Measurements from ENCODE around the gene PRDX3. TPM values are rescaled to one million over a fixed set of nuclear protein-coding genes. Genes with fewer than 3 reads are reported as not detected.

Gene PRDX3
- 100 to 1,000 TPM; 171 to 235 (median 194) TPM for total RNA-seq
- long read RNA-seq, transcript PRDX3-201 (7 exons, 1,591 nt), result major isoform, 144 of 154 reads
- long read RNA-seq, partial matches to known transcripts, result 3 of 154 reads
- long read RNA-seq, other reads (novel, unspliced or antisense), result 6 of 154 reads

DNA sequence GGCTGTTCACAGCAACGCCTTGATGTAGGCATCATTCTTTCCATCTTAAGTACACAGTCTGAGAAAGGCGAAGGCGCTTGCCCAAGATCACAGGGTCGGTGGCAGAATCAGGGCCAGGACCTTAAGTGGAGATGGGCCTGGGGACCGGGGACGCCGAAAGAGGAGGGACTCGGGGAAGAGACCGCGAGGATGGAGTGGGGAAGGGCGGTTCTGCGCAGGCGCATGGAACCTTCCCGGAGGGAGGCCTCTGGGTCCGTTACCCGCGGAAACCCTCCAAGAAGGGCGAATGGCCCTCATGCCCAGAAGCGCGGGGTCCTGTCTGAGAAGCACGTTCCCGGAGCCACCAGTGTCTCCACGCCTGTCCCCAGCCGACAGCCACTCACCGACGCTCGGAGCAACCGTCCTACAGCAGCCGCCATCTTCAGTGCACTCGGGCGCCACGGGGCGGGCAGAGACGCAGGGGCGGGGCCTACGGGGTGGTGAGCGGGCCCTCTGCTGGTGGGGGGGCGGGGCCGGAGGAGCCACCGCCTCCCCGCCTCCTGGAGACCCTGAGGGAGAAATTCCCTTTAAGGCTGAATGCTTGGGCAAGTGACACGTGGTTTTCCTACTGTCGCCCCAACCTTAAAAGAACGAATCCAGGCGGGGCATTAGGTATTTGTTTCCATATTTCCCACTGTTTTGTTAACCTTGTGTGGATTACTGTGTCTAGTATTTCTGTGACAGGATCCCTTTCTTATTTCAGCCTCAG lies at the start of gene PRDX3:
Gene PRDX3, minus strand, starts transcription at position 441 of the 748 bp plus-strand sequence. Its CDS starts 22 bp downstream, at position 419.
- H3K27ac ChIP-seq, result peak within 1 kb of the TSS; percentile 89 to 93 (median 92)
- intact Hi-C loops (cut with DNase I), result no loop called here

DNA sequence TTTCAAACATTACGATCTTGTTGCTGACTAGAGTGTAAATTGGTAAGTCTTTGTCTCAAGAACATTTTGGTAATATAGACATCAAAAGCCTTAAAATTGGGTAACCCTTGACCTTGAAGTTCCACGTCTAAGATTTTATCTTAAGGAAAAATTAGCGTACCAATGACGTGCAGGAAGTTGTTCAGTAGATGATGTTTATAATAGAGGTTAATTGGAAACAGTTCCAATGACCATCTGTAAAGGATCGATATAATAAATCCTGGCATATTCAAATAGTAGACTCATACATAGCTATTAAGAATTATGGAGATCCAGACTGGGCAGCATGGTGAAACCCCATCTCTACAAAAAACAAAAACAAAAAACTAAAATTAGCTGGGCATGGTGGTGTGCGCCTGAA lies 49.2 kb upstream of the PRDX3 start:
- WGBS (ENCODE audit: insufficient coverage, low coverage, low lambda C conversion rate, missing lambda C conversion rate), result 88% methylated on average over 6 of the region's 6 CpGs
- intact Hi-C loops (cut with DNase I), result no loop called here
- TF ChIP-seq, protein P1, sequence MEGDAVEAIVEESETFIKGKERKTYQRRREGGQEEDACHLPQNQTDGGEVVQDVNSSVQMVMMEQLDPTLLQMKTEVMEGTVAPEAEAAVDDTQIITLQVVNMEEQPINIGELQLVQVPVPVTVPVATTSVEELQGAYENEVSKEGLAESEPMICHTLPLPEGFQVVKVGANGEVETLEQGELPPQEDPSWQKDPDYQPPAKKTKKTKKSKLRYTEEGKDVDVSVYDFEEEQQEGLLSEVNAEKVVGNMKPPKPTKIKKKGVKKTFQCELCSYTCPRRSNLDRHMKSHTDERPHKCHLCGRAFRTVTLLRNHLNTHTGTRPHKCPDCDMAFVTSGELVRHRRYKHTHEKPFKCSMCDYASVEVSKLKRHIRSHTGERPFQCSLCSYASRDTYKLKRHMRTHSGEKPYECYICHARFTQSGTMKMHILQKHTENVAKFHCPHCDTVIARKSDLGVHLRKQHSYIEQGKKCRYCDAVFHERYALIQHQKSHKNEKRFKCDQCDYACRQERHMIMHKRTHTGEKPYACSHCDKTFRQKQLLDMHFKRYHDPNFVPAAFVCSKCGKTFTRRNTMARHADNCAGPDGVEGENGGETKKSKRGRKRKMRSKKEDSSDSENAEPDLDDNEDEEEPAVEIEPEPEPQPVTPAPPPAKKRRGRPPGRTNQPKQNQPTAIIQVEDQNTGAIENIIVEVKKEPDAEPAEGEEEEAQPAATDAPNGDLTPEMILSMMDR (IDR thresholded peaks at IDR 0.05), result no peak
- TF ChIP-seq POLR2A (IDR thresholded peaks at IDR 0.05), result no peak
- ATAC-seq, result no peak
- DNase-seq, result no peak
- Histone ChIP-seq H3K27me3 (no peaks in the 10 kb centered on the region), H3K4me3 (no peak overlapping the region), H3K36me3 (no peaks in the 10 kb centered on the region), H3K27ac (no peak overlapping the region), H3K9me3 (no peaks in the 10 kb centered on the region), H3K4me1 (peaks cover 0 to 6% (median under 1%) of the 10 kb centered on the region in 4 donors)

More for the DNA sequence above, at the start of gene PRDX3:
- H3K4me1 ChIP-seq, result peaks cover 0 to 10% (median 3%) of the 10 kb centered on the region in 4 donors
- H3K36me3 ChIP-seq, result peaks cover 0 to 13% (median 6%) of the 10 kb centered on the region in 4 donors
- H3K9me3 ChIP-seq, result no peaks in the 10 kb centered on the region
- DNase-seq, result peak; percentile 93 to 95 (median 95)
- peak within 1 kb of the TSS; percentile 84 to 94 (median 94) for H3K4me3 ChIP-seq
- peak; percentile 63 for TF ChIP-seq POLR2A (IDR thresholded peaks at IDR 0.05)
- TF ChIP-seq, protein P1 (IDR thresholded peaks at IDR 0.05), result peak; percentile 6 to 37 (median 22)
- ATAC-seq, result peak; percentile 99 to 100 (median 99)
- 0% methylated on average over 17 of the region's 45 CpGs for WGBS (ENCODE audit: insufficient coverage, low coverage, low lambda C conversion rate, missing lambda C conversion rate)
- no peaks in the 10 kb centered on the region for H3K27me3 ChIP-seq

DNA sequence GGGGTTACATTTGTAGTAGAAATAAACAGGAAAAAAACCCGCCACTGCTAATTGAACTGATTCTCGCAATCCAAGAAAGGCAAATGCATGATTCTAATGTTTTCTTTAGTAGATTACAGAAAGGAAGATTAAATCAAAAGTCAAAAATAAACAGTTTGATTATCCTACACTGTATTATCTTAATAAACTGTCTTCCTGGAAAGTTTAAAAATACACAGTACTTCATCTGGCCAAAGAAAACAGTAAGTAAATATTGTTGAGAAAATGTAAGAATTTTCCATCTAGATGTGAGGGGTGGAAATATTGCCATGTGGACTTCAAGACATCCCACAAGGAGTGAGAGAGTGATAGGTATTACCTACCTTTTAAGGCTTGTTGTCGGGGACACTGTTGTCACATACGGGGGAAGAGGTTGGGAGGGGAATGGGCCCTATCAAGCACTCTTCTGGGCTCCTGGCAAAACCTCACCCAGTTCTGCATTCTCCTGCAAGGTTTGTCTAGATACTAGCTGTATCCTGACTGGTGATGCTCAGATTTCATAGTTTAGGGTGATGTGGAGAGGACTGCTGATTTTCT lies 46.6 kb upstream of the PRDX3 start:
- TF ChIP-seq, protein P1 (IDR thresholded peaks at IDR 0.05), result no peak
- TF ChIP-seq POLR2A (IDR thresholded peaks at IDR 0.05), result no peak
- WGBS (ENCODE audit: insufficient coverage, low coverage, low lambda C conversion rate, missing lambda C conversion rate), result 96% methylated on average over 4 of the region's 4 CpGs

DNA sequence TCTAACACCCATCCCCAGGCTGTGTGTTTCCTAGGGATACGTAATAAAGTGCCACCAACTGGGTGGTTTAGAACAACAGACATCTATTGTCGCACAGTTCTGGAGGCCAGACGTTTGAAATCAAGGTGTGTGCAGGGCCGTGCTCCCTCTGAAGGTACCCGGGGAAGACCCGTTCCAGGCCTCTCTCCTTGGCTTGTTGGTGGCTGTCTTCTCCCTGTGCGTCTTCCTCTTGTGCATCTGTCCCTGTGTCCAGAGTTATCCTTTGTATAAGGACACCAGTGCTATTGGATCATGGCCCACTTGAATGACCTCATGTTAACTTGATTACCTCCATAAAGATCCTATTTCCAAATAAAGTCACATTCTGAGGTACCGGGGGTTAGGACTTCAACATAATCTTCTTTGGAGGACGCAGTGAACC lies 44.4 kb upstream of the PRDX3 start:
- peak overlapping the region in 1 of 3 donors; percentile 2 for H3K4me3 ChIP-seq
- 77% methylated on average over 3 of the region's 9 CpGs for WGBS (ENCODE audit: insufficient coverage, low coverage, low lambda C conversion rate, missing lambda C conversion rate)
- DNase-seq, result no peak
- H3K36me3 ChIP-seq, result no peaks in the 10 kb centered on the region
- TF ChIP-seq POLR2A (IDR thresholded peaks at IDR 0.05), result no peak
- TF ChIP-seq, protein P1 (IDR thresholded peaks at IDR 0.05), result no peak
- peak overlapping the region; percentile 7 to 68 (median 63) for H3K27ac ChIP-seq
- intact Hi-C loops (cut with DNase I), result no loop called here
- H3K4me1 ChIP-seq, result peaks cover 0 to 20% (median 2%) of the 10 kb centered on the region in 4 donors
- ATAC-seq, result peak; percentile 40 to 52 (median 48)
- no peaks in the 10 kb centered on the region for H3K27me3 ChIP-seq
- H3K9me3 ChIP-seq, result no peaks in the 10 kb centered on the region

More for the DNA sequence above, 46.6 kb upstream of the PRDX3 start:
- no peak for ATAC-seq
- H3K36me3 ChIP-seq, result no peaks in the 10 kb centered on the region
- peaks cover 0 to 14% (median 2%) of the 10 kb centered on the region in 4 donors for H3K4me1 ChIP-seq
- no peak for DNase-seq
- intact Hi-C loops (cut with DNase I), result no loop called here
- no peak overlapping the region for H3K27ac ChIP-seq
- H3K9me3 ChIP-seq, result no peaks in the 10 kb centered on the region
- no peak overlapping the region for H3K4me3 ChIP-seq
- no peaks in the 10 kb centered on the region for H3K27me3 ChIP-seq

All from right lobe of liver (tissue), 6 donors.